WERI-Rb-1 (cell line): ENCODE results near the gene NEU4.

Experiments used
- DNase-seq: peaks from one replicate; pipeline ENCODE4 v3.0.0-alpha.2; 2020
- H3K27ac ChIP-seq: fragments of 250-450 bp; sonication (Bioruptor Pico); 2 replicates; pipeline ENCODE4 v1.5.1; 2020; ENCODE audit warnings: mild to moderate bottlenecking, moderate library complexity
- H3K27me3 ChIP-seq: fragments of 250-450 bp; sonication (Bioruptor Pico); 2 replicates; pipeline ENCODE4 v1.5.1; 2021; ENCODE audit warnings: mild to moderate bottlenecking, low read depth, moderate library complexity; ENCODE audit not compliant: insufficient read depth, severe bottlenecking
- H3K36me3 ChIP-seq: fragments of 250-450 bp; sonication (Bioruptor Pico); 2 replicates; pipeline ENCODE4 v1.5.1; 2020; ENCODE audit warnings: mild to moderate bottlenecking, moderate library complexity
- H3K4me3 ChIP-seq: 2 replicates; pipeline ENCODE4 v1.5.1; 2011; ENCODE audit warnings: low read depth, mild to moderate bottlenecking, control low read depth, low read length
- H3K9me3 ChIP-seq: fragments of 250-450 bp; sonication (Bioruptor Pico); 2 replicates; pipeline ENCODE4 v1.5.1; 2021; ENCODE audit warnings: mild to moderate bottlenecking, moderate library complexity; ENCODE audit not compliant: severe bottlenecking
- CTCF ChIP-seq: IDR thresholded peaks from 2 replicates; pipeline ENCODE4 v1.5.1; 2011; ENCODE audit warnings: low read depth, mild to moderate bottlenecking, control low read depth, inconsistent platforms, low read length

The NEU4 gene

GRCh38 chr2:241811952-241812729 is 3.1 kb downstream of the NEU4 start:
- no peak for DNase-seq
- H3K9me3 ChIP-seq = no peaks in the 10 kb centered on the region
- TF ChIP-seq CTCF = no peak
- no peaks in the 10 kb centered on the region for H3K36me3 ChIP-seq
- no peak overlapping the region for H3K4me3 ChIP-seq
- no peaks in the 10 kb centered on the region for H3K27me3 ChIP-seq
- H3K27ac ChIP-seq = no peak overlapping the region

DNA sequence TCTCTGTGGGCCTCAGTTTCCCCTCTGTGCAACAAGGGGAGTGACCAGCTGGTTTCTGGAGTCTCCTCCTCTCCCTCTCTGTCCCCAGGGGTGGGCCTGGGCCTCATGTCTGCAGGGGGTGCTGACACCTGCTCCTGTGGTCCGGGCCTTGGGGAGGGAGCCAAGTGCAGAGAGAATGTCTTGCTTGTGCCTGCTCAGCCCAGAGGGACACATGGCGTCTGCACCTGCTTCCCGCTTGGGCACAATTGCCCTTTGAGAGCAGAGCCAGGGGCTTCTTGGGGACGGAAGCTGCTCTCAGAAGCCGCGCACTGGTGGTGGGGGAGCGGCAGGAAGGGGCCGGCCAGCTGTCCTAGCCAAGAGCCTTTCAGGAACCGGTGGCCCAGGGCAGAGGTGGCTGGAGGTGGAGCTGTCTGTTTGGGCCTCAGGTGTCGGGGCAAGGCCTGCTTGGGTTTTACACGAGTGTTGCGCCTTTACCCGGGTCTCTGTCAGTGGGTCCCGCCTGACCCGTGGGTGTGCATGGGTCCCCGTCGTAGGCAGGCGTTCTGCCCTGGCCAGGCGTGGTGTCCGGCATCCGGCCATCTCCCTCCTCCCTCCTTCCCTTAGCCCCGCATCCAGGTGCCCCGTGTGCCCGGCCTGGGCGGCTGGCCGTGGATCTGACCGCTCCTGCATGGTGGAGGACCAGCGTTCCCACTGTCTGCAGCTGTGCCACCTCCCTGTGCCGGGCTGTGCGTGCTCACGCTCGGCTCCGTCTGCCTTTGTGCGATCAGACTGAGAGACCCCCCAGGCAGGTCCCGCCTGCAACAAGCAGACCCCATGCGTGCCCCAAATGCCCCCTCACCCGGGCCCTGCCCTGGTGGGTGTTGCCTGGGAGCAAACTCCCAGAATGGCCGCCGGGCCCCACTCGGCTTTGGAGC is 4.0 kb downstream of the NEU4 start:
- Histone ChIP-seq H3K36me3 (no peaks in the 10 kb centered on the region), H3K9me3 (no peaks in the 10 kb centered on the region), H3K27me3 (no peaks in the 10 kb centered on the region), H3K4me3 (no peak overlapping the region), H3K27ac (no peak overlapping the region)
- no peak for DNase-seq
- no peak for TF ChIP-seq CTCF

GRCh38 chr2:241813644-241814392 is 4.8 kb downstream of the NEU4 start:
- TF ChIP-seq CTCF = no peak

GRCh38 chr2:241814393-241814642 is 5.3 kb downstream of the NEU4 start:
- TF ChIP-seq CTCF = no peak
- H3K27ac ChIP-seq = no peak overlapping the region

More at GRCh38 chr2:241813644-241814392, 4.8 kb downstream of the NEU4 start:
- DNase-seq = no peak
- Histone ChIP-seq H3K27me3 (no peaks in the 10 kb centered on the region), H3K36me3 (no peaks in the 10 kb centered on the region), H3K4me3 (no peak overlapping the region), H3K27ac (no peak overlapping the region), H3K9me3 (no peaks in the 10 kb centered on the region)

GRCh38 chr2:241814643-241815476 is 5.9 kb downstream of the NEU4 start:
- Histone ChIP-seq H3K36me3 (no peaks in the 10 kb centered on the region), H3K27ac (no peak overlapping the region), H3K27me3 (no peaks in the 10 kb centered on the region), H3K4me3 (no peak overlapping the region), H3K9me3 (no peaks in the 10 kb centered on the region)
- DNase-seq = peak; percentile 53
- no peak for TF ChIP-seq CTCF

More at GRCh38 chr2:241814393-241814642, 5.3 kb downstream of the NEU4 start:
- no peaks in the 10 kb centered on the region for H3K27me3 ChIP-seq
- no peak for DNase-seq
- no peak overlapping the region for H3K4me3 ChIP-seq
- no peaks in the 10 kb centered on the region for H3K36me3 ChIP-seq
- H3K9me3 ChIP-seq = no peaks in the 10 kb centered on the region
